Measurements from ENCODE around the gene PASK.

PASK gene

GRCh38 chr2:241064008-241064801 is 85.1 kb downstream of the PASK start:
- no peak for DNase-seq

- no peak for DNase-seq
Measured at GRCh38 chr2:241063587-241063986, 85.7 kb downstream of the PASK start.

DNA sequence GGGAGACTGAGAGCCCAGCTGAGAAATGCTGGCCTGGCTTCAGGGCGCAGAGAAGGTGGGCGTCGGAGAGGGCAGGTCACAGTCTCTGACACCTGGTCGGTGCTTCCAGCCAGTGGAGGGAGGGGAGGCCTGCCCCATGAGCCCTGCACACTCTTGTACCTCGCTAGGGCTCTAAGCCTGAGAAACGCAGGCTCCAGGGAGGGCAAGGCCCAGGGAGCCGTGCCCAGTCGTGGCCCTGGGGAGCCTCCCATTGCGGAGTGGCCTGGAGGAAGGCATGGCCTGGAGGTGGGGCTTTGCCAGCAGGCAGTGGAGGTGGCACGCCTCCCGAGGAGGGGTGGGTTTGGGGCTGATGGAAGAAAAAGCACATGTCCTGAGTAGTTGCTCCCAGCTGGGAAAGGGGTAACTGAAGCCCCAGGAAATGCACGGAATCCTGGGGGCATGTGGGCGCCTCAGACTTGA is 86.2 kb downstream of the PASK start:
- no peak for DNase-seq

DNA sequence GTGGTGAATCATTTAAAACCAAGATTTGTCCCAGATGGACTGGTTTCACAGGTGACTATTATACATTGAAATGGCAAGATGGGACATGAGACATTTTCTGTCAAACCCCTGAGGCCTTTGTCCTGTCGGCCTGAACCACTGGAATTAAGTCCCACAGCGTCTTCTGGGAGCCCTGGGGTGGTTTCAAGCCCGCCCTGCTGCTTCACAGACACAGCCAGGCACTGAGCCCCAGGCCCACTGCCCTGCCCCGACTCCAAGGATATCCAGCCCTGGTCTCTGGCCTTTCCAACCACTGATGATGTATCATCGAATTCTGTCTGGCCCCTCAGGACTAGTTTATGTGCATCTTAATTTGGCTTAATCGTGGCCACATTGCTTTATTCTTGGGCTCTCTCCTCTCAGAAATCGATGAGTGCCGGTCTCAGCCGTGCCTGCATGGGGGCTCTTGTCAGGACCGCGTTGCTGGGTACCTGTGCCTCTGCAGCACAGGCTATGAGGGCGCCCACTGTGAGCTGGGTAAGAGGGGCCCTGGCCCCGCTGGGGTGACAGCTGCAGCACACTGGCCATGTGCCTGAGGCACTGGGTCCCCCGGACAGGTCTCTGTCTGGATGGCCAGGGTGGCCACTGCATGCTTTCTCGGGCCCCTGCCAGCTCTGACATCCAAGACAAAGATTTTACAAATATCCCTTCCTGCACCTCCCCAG is 86.7 kb downstream of the PASK start:
- DNase-seq = no peak

DNA sequence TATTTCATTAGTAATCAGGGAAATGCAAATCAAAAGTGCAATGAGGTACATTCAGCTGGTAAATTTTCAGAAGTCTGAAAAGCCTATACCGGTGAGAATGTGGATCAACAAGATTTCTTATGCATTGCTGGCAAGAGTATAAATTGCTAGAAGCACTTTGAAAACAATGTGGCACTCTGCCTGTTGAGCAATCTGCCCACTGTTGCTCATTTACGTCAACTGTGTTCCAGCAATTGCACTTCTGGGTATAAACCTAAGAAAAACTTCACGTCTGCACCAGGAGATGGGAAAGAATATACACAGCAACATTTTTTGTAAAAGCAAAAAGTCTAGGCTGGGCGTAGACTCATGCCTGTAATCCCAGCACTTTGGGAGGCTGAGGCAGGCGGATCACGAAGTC is 88.0 kb downstream of the PASK start:
- DNase-seq = no peak

Measured in EL (cell line).